Ovary (tissue), 9 donors: Measurements from ENCODE around the gene BAX. TPM values are rescaled to one million over a fixed set of nuclear protein-coding genes. Genes with fewer than 3 reads are reported as not detected.

Source experiments
- DNase-seq, 5 donors: peaks; one replicate each; pipeline ENCODE4 v3.0.0-alpha.2; 2019 to 2020
- H3K27ac ChIP-seq, 2 donors: fragments of 200-600 bp; one replicate each; pipeline versions ENCODE4 v1.5.1 to v1.8.0; 2019 to 2022
- H3K27me3 ChIP-seq: fragments of 200-600 bp; one replicate; pipeline ENCODE4 v1.8.0; 2022
- H3K36me3 ChIP-seq: fragments of 200-600 bp; sonication (generic); one replicate; pipeline ENCODE4 v1.5.1; 2019
- H3K4me1 ChIP-seq: one replicate; pipeline ENCODE4 v1.8.1; 2013; ENCODE audit warnings: mild to moderate bottlenecking, moderate library complexity; ENCODE audit not compliant: insufficient read depth
- H3K4me3 ChIP-seq: fragments of 200-600 bp; sonication (generic); one replicate; pipeline ENCODE4 v1.5.1; 2017
- H3K9me3 ChIP-seq, 2 donors: fragments of 200-600 bp in 1 of 2; sonication (generic) in 1 of 2; one replicate each; pipeline versions ENCODE4 v1.5.1 to v1.8.1; 2013 to 2019; ENCODE audit warnings: mild to moderate bottlenecking in 1 of 2, moderate library complexity in 1 of 2
- EP300 ChIP-seq: sonication (generic); formaldehyde crosslinking; IDR thresholded peaks from one replicate; pipeline ENCODE4 v1.6.1; 2017; ENCODE audit warnings: antibody characterized with exemption
- POLR2A ChIP-seq: fragments of 450-650 bp; IDR thresholded peaks from one replicate; pipeline ENCODE4 v1.6.1; 2017; ENCODE audit warnings: antibody characterized with exemption, mild to moderate bottlenecking, moderate library complexity
- WGBS, 3 donors: extraction: QIAGEN DNeasy Blood & Tissue Kit in 1 of 3; methylation state at CpG; one replicate each; pipeline versions ENCODE4 v1.1.5 to v1.1.7; 2013 to 2017; 5-methylcytosine and 5-hydroxymethylcytosine counted together
- intact Hi-C, 4 donors: fragments of 100-400 bp; cut with DNase I; formaldehyde crosslinking; loops; one replicate each; pipeline versions ENCODE4 v1.11.0 to v1.15.1; 2022 to 2023
- polyA plus RNA-seq, 2 donors: library from polyadenylated mRNA; stranded (reverse); fragments of 200-250 nt in 1 of 2; fragments of 350-450 nt in 1 of 2; fragmentation: Illumina TruSeq in 1 of 2; extraction: RNeasy Lipid Tissue Mini Kit (QIAGEN cat#74804) in 1 of 2; gene quantifications; one replicate each; pipeline ENCODE4 v1.2.3, GENCODE V29; 2013 to 2014
- total RNA-seq, 7 donors: library from RNA; depleted of rRNA in 2 of 7; stranded (reverse); fragments of >200 nt in 2 of 7; fragmentation: NEBNext Ultra II Directional in 3 of 7; extraction: Animal tissue kit (Norgen Biotek cat#: 25700) in 3 of 7; gene quantifications; one replicate each; pipeline versions ENCODE4 v1.1.0 to v1.2.4, GENCODE V29; 2016 to 2023
- TF ChIP-seq, protein P1 (sequence below), 3 donors: fragments of 450-650 bp in 2 of 3; fragments of 200-600 bp in 1 of 3; IDR thresholded peaks; one replicate each; pipeline versions ENCODE4 v1.5.1 to v1.8.0; 2016 to 2022; ENCODE audit warnings: antibody characterized with exemption in 3 of 3, mild to moderate bottlenecking in 1 of 3
- donor health status: DM: no; HTN: no; CAD: no; lungs with moderate emphysema.
- donor health status: DM: no; HTN: no; CAD: no.
- donor health status: Bipolar disorder and iron deficiency.
- donor health status: DM: yes; HTN: yes; CAD: no.
- donor health status: DM: no; HTN: no; CAD: no.
- donor health status: DM: yes; HTN: yes; CAD: no.

Gene BAX
- total and polyA plus RNA-seq, 9 donors = 10.6 to 57.7 (median 45.9) TPM

DNA sequence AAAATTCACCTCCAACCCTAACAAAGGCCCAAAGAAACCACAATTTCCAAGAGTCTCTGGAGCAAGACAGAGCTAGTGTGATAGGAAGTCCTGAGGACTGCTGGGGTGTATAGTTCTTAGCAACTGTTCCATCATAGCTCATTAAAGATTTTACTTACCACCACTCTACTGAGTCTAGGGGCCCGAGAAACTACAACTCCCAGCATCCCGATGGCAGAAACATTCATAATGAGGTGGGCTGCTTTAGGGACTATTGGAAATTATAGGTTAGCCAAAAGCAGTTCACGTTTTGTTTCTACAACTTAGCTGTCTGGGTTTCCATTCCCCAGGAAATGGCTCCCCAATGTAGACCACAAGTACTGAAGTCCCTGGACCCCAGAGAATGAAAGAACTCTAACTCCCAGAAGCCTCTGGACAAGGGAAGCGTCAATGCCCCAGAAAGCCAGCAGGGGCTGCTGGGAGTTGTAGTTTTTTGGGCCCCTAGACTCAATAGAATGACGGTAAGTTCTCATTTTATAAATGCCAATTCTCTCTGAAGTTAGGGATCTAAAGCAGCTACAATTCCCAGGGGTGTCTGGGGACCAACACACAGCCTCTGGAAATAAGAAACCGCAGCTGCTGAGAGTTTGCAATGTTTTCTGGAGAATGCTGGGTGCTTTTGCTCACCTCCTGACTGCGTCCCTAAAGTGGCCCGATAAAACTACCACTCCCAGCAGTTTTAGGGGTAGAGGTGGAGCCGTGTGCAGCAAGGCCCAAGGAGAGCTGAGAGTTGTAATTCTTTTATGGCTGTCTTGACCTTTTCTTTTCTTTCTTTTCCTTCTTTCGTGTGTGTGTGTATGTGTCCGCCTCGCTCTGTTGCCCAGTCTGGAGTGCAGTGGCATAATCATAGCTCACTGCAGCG is 21.5 kb downstream of the BAX start:
- intact Hi-C loops = loop anchor here in 1 of 4 donors (5.0 kb wide), 1 partner anchor 179 kb away; no protein-coding TSS in a partner anchor
- Histone ChIP-seq H3K36me3 (no peaks in the 10 kb centered on the region), H3K9me3 (no peaks in the 10 kb centered on the region), H3K4me3 (no peak overlapping the region), H3K27ac (no peak overlapping the region), H3K27me3 (no peaks in the 10 kb centered on the region), H3K4me1 (no peaks in the 10 kb centered on the region)
- no peak for DNase-seq
- 84 to 87% (median 85%) methylated on average over 13 of the region's 13 CpGs for WGBS, 3 donors
- TF ChIP-seq, protein P1, sequence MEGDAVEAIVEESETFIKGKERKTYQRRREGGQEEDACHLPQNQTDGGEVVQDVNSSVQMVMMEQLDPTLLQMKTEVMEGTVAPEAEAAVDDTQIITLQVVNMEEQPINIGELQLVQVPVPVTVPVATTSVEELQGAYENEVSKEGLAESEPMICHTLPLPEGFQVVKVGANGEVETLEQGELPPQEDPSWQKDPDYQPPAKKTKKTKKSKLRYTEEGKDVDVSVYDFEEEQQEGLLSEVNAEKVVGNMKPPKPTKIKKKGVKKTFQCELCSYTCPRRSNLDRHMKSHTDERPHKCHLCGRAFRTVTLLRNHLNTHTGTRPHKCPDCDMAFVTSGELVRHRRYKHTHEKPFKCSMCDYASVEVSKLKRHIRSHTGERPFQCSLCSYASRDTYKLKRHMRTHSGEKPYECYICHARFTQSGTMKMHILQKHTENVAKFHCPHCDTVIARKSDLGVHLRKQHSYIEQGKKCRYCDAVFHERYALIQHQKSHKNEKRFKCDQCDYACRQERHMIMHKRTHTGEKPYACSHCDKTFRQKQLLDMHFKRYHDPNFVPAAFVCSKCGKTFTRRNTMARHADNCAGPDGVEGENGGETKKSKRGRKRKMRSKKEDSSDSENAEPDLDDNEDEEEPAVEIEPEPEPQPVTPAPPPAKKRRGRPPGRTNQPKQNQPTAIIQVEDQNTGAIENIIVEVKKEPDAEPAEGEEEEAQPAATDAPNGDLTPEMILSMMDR (IDR thresholded peaks at IDR 0.05) = no peak
- TF ChIP-seq POLR2A = no peak
- TF ChIP-seq EP300 = no peak

DNA sequence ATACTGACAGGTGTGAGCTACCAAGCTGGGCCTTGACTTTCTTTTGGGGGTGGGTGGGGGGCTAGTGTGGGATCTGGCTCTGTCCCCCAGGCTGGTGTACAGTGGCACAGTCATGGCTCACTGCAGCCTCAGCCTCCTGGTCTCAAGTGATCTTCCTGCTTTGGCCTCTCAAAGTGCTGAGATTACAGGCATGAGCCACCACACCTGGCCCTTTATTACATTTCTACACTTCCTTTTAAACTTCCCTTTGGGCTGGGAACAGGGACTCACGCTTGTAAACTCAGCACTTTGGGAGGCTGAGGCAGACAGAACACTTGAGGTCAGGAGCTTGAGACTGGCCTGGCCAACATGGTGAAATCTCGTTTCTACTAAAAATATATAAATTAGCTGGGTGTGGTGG is 22.4 kb downstream of the BAX start:
- H3K36me3 ChIP-seq = no peaks in the 10 kb centered on the region
- no peaks in the 10 kb centered on the region for H3K27me3 ChIP-seq
- 75 to 92% (median 87%) methylated on average over 2 of the region's 2 CpGs for WGBS, 3 donors
- intact Hi-C loops = loop anchor here in 1 of 4 donors (5.0 kb wide), 1 partner anchor 180 kb away; no protein-coding TSS in a partner anchor
- DNase-seq = no peak
- TF ChIP-seq EP300 = no peak
- TF ChIP-seq, protein P1 (IDR thresholded peaks at IDR 0.05) = no peak
- no peak for TF ChIP-seq POLR2A
- H3K4me3 ChIP-seq = no peak overlapping the region
- H3K27ac ChIP-seq = no peak overlapping the region
- no peaks in the 10 kb centered on the region for H3K4me1 ChIP-seq
- no peaks in the 10 kb centered on the region for H3K9me3 ChIP-seq

DNA sequence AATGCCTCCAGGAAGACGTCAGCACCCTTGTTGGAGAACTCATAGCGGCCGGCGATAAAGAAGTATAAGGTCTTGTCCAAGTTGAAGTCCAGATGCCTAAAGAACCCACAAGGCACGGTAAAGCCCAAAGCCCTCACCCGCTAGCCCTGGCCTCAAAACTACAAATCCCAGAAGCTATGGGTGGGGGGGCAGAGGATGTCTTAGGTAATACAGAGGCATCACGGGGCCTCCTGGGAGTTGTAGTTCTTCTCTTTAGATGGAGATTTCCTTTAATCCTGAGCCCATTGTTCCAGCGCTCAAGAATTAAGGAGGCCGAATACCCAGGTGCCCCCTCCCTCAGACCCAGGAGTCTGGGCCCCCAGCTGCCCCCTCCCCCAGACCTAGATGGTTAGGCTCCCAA is 27.6 kb downstream of the BAX start:
- H3K27ac ChIP-seq = no peak overlapping the region
- H3K36me3 ChIP-seq = no peaks in the 10 kb centered on the region
- no peaks in the 10 kb centered on the region for H3K27me3 ChIP-seq
- intact Hi-C loops = no loop called here
- no peak for DNase-seq
- H3K4me3 ChIP-seq = no peak overlapping the region
- WGBS, 3 donors = 85 to 89% (median 88%) methylated on average over 9 of the region's 9 CpGs
- TF ChIP-seq POLR2A = no peak
- no peak for TF ChIP-seq EP300
- TF ChIP-seq, protein P1 (IDR thresholded peaks at IDR 0.05) = no peak
- no peaks in the 10 kb centered on the region for H3K9me3 ChIP-seq
- H3K4me1 ChIP-seq = no peaks in the 10 kb centered on the region

DNA sequence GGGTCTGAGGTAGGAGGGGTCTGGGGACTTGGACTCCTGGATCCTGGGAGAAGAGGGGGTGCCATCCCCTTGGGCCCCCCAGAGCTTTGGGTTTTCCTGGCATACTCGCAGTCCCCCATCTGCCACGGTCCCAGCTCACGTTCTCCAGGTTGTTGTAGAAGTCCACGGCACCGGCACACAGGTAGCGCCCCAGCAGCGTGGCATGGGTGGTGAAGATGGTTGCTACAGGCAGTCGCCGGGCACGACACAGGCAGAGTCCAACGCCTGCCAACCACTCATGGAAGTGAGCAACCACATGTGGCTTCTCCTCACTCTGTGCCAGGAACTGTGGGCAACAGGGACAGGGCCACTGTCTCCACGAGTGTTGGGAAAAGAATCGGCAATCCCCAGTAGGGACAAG is 31.0 kb downstream of the BAX start:
- TF ChIP-seq, protein P1 (IDR thresholded peaks at IDR 0.05) = no peak
- TF ChIP-seq EP300 (no peak), POLR2A (no peak)
- intact Hi-C loops = no loop called here
- Histone ChIP-seq H3K27me3 (no peaks in the 10 kb centered on the region), H3K9me3 (no peaks in the 10 kb centered on the region), H3K4me3 (no peak overlapping the region), H3K4me1 (no peaks in the 10 kb centered on the region), H3K27ac (no peak overlapping the region), H3K36me3 (no peaks in the 10 kb centered on the region)
- WGBS, 3 donors = 92 to 94% (median 93%) methylated on average over 13 of the region's 13 CpGs
- DNase-seq = no peak
